ENCODE results near the gene ROCK2.
"Not testable (repeated sequence)": the region's sequence is repeated elsewhere in the genome, so short reads cannot be mapped to it uniquely, and the experiment has no call there.

ROCK2 gene

DNA sequence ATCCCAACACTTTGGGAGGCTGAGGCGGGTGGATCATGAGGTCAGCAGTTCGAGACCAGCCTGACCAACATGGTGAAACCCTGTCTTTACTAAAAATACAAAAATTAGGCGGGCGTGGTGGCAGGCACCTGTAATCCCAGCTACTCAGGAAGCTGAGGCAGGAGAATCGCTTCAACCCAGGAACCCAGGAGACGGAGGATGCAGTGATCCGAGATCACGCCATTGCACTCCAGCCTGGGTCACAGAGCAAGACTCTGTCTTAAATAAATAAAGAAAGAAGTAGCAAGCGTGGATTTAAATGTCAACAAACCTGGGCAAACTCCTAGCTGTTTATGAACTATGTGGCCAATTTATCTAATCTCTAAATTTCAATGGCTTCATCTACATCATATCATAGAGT, 82.9 kb downstream of the ROCK2 start:
- DNase-seq = not testable (repeated sequence)

GRCh38 chr2:11260979-11261378, 83.5 kb downstream of the ROCK2 start:
- DNase-seq = no peak

- DNase-seq = no peak
These were observed 86.5 kb downstream of the ROCK2 start for GRCh38 chr2:11257964-11258363.

- no peak for DNase-seq
These were observed 87.4 kb downstream of the ROCK2 start for GRCh38 chr2:11257078-11257477.

GRCh38 chr2:11256166-11256565, 88.3 kb downstream of the ROCK2 start:
- DNase-seq = no peak

- DNase-seq = no peak
These were observed 90.3 kb downstream of the ROCK2 start for GRCh38 chr2:11254100-11254536.

DNA sequence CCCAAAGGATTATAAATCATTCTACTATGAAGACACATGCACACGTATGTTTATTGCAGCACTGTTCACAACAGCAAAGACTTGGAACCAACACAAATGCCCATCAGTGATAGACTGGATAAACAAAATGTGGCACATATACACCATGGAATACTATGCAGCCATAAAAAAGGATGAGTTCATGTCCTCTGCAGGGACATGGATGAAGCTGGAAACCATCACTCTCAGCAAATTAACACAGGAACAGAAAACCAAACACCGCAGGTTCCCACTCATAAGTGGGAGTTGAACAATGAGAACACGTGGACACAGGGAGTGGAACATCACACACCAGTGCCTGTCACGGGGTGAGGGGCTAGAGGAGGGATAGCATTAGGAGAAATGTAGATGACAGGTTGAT, 92.0 kb downstream of the ROCK2 start:
- not testable (repeated sequence) for DNase-seq

GRCh38 chr2:11250400-11251196, 93.8 kb downstream of the ROCK2 start:
- no peak for DNase-seq

DNA sequence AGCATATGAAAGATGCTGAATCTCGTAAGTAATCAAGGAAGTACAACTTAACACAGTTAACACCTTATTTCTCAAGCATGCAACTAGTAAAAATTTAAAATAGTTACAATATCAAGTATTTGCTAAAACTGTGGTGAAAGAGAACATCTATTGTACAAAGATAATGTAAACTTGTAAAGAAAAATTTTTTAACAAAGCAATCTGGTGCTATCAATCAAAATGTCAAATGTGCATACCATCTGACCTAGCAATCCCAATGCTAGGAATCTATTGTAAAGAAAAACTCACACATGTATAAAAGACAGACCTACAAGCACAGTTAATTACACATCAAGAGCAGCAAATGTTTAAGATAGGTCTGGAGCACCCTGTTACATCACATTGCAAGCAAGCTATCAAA, 99.1 kb downstream of the ROCK2 start:
- no peak for DNase-seq

DNA sequence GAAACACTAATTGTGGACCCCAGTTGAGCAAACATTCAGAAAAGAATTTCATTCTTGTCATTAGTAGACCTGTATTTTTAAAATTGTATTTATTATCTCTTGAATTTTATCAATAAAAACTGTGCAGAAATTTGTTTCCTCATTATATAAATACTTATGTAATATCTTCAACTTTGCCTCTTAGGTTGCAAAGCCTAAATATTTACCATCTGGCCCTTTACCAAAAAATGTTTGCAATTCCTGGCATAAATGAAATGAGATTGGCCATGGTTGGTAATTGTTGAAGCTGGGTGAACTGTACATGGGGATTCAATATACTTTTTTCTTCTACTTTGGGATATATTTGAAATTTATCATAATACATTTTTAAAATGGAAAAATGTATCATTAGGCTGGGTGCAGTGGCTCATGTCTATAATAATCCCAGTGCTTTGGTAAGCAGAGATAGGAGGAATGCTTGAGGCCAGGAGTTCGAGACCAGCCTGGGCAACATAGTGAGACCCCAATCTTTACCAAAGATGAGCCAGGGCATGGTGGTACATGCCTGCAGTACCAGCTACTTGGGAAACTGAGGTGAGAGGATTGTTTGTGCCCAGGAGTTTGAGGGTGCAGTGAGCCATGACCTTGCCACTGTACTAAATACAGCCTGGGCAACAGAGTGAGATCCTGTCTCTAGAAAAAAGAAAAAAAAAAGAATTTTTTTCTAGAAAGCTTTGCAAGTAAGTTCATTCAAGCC, 100.2 kb downstream of the ROCK2 start:
- DNase-seq = no peak

DNA sequence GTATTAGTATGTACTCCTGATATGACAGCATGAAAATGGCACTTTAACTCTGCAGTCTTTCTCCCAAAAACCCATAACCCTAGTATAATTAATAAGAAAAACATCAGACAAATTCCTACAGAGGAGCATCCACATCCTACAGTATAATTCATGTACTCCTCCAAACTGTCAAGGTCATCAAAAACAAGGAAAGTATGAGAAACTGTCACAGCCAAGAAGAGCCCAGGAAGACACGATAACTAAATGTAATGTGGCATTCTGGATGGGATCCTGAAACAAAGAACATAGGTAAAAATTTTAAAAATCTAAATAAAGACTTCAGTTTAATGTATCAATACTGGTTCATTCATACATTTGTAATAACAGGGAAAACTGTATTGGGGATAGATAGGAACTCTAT, 100.9 kb downstream of the ROCK2 start:
- DNase-seq = no peak

DNA sequence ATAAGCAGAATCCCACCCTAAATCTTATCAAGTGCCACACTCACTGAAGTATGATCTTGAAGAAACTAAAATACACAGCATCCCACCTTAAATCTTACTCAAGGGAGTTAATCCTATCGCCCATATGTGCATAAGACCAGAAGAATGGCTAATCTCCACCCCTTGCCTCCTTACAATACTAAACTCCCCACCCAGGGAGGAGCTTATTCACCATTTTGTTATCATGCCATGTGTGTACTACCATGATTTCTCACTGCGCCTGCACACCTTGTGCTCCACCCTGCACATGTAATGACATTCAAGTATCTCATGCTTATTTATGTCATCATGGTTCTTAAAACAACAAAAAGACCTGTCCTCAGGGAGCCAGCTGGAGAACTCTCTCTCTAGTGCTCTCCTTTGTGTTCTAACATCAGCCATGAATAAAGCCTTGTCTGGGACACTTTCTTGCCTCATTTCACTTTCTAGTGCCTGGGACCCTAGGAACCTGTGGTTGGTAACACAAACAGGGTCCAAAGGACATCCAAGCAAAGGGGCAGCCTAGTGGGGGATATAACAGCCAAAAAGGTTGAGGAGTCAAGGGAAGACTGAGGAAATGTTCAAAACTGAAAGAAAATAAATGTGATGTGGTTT, 101.8 kb downstream of the ROCK2 start:
- no peak for DNase-seq

DNA sequence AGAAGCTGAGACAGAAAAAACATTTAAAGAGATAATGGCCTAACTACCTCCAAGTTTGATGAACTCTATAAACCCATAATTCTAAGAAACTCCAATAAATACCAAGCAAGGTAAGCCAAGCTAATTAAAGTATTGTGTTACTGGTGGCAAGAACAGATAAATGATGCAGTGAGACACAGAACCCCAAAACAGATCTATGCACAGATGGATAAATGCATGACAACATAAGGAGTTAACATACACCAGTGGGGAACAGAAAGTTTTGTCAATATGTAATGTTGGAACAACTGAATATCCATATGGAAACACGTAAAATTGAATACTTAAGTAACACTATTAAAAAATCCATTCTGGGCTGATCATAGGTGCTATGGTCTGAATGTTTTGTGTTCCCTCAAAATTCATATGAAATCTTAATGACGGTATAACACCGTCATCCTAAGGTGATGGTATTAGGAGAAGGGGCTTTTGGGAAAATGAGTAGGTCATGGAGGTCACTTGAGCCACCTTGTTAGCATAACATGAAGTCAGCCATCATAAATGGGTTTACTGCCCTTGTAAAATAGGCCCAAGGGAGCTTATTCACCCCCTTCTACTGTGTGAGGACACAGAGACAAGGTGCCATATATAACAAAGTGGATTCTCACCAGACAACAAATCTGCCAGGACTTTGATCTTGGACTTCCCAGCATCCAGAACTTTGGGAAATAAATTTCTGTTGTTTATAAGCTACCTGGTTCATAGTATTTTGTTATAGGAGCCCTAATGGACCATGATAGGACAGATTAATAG, 102.8 kb downstream of the ROCK2 start:
- no peak for DNase-seq

GRCh38 chr2:11239666-11240462, 104.6 kb downstream of the ROCK2 start:
- no peak for DNase-seq

DNA sequence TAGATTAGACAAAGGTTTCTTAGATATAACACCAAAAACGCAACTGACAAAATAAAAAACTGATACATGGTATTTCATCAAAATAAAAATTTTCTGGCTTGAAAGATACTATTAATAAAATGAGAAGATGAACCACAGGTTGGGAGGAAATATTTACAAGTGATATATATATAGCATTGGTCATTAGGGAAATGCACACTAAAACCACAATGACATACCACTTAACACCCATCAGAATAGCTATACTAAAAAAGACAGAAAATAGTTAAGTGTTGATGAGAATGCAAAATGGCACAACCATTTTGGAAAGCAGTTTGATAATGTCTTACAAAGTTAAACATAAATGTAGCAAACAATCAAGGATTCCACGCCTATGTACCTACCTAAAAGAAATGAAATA, 105.3 kb downstream of the ROCK2 start:
- DNase-seq = no peak

DNA sequence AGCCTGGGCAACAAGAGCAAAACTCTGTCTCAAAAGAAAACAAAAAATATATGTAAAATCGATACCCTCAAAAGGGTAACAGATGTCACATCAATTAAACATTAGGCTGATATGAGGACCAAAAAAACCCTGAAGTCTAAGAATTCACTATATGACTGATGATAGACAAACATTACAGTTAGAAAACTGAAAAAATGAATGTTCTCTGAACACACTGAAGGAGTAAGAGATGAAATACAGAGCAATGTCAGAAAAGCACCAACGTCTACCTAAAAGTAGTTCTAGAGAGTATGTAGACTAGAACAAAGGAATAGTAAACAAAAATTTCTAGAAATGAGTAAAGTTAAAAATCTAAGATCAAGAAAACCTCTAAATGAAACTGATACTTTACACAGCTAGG, 107.3 kb downstream of the ROCK2 start:
- DNase-seq = no peak

DNA sequence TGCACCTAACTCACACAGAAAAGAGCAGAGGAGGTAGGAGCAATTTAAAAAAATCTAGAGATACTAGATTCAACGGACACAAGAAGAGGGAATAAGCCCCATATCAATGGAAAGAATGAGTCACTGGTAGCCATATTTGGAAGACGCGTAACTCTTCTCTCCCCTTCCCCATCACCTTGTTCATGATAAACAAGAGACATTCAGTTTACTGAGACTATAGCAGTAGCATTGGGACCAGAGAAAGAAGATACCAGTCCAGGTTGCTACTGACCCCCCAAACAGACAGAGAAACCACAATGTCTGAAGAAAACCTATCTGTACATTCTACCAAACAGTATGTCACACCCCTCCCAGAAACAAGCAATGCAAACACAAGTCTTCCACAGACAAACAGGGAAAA, 108.1 kb downstream of the ROCK2 start:
- DNase-seq = no peak

DNA sequence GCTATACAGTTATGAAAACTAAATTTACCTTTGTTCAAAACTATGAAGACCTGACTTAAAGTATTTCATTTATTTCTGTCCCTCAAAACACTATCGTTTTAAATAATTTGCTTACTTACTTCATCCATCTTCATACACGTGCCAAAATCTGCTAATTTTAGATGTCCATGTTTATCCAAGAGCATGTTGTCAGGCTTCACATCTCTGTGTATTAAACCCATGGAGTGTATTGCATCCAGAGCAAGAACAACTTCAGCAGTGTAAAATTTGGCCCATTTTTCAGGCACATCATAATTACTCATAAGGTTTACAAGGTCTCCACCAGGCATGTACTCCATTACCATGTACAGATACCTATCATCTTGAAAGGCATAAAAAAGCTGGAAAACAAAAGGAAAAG, 108.9 kb downstream of the ROCK2 start:
- no peak for DNase-seq

DNA sequence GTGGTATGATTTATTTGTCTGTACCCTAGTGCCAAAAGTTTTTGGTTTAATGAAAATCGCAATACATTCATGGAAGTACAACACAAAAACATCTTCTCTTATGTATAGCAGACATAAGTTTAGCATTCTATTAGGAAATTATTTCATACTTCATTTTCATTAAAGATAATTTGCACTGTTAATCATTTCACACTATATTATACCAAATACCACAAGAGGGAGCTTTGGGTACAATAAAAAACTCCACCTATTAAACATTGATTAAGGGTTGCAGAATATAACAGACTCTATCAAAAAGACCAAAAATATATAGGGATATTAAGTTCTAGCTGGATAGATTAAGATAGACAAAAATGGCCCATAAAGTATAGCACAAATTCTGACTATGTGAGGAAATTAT, 110.1 kb downstream of the ROCK2 start:
- DNase-seq = no peak

GRCh38 chr2:11231193-11231592, 113.2 kb downstream of the ROCK2 start:
- DNase-seq = not testable (repeated sequence)

- DNase-seq = no peak
These were observed 115.7 kb downstream of the ROCK2 start for GRCh38 chr2:11228692-11229091.

GRCh38 chr2:11227595-11227994, 116.8 kb downstream of the ROCK2 start:
- no peak for DNase-seq

Data from NCI-H1436 treated with DMSO at 0.1 percent for 48 hours (cell line).